Keratinocyte (primary cell): ENCODE results near the gene SKAP1. TPM values are rescaled to one million over a fixed set of nuclear protein-coding genes. Genes with fewer than 3 reads are reported as not detected.

Source experiments
- DNase-seq: peaks from one replicate; pipeline ENCODE4 v3.0.0-alpha.2; 2011; ENCODE audit warnings: low read depth, missing footprints, low spot score
- FAIRE-seq: peaks from 2 replicates; lab custom pipeline; 2011; peaks lifted over from hg19 to GRCh38; lab: Jason Lieb, UNC
- H2AFZ ChIP-seq: 2 replicates; pipeline ENCODE4 v1.6.0; 2012; ENCODE audit warnings: low read length, control low read depth, inconsistent platforms; ENCODE audit not compliant: control insufficient read depth
- H3K27ac ChIP-seq: 2 replicates; pipeline ENCODE4 v1.5.1; 2011; ENCODE audit warnings: low read length; ENCODE audit not compliant: control insufficient read depth, insufficient read depth
- H3K27me3 ChIP-seq: 3 replicates; pipeline ENCODE4 v1.6.0; 2011; ENCODE audit warnings: low read length; ENCODE audit not compliant: control insufficient read depth, insufficient read depth; ENCODE audit errors: extremely low read depth
- H3K36me3 ChIP-seq, 2 experiments: 2 replicates in 1 of 2; 3 replicates in 1 of 2; pipeline ENCODE4 v1.5.1; 2011; ENCODE audit warnings: low read length in 2 of 2, mild to moderate bottlenecking in 1 of 2; ENCODE audit not compliant: control insufficient read depth in 2 of 2, insufficient read depth in 2 of 2; ENCODE audit errors: extremely low read depth in 1 of 2
- H3K4me1 ChIP-seq: 3 replicates; pipeline ENCODE4 v1.5.1; 2011; ENCODE audit warnings: low read length; ENCODE audit not compliant: control insufficient read depth, insufficient read depth; ENCODE audit errors: extremely low read depth
- H3K4me2 ChIP-seq: 3 replicates; pipeline ENCODE4 v1.6.0; 2011; ENCODE audit warnings: low read depth, low read length; ENCODE audit not compliant: control insufficient read depth, insufficient read depth; ENCODE audit errors: extremely low read depth
- H3K4me3 ChIP-seq, 3 experiments: fragments of 200-600 bp in 1 of 3; sonication (generic) in 1 of 3; 2 replicates in 2 of 3; 3 replicates in 1 of 3; pipeline ENCODE4 v1.5.1; 2011 to 2016; ENCODE audit warnings: low read length in 3 of 3, mild to moderate bottlenecking in 3 of 3, control low read depth in 2 of 3, inconsistent platforms in 1 of 3, low read depth in 1 of 3, mixed read lengths in 1 of 3, mixed run types in 1 of 3, moderate library complexity in 1 of 3; ENCODE audit not compliant: control insufficient read depth in 2 of 3, insufficient read depth in 2 of 3; ENCODE audit errors: extremely low read depth in 1 of 3
- H3K79me2 ChIP-seq: 2 replicates; pipeline ENCODE4 v1.6.0; 2012; ENCODE audit warnings: low read length; ENCODE audit not compliant: control insufficient read depth, insufficient read depth
- H3K9ac ChIP-seq: 3 replicates; pipeline ENCODE4 v1.6.0; 2011; ENCODE audit warnings: low read length; ENCODE audit not compliant: control insufficient read depth, insufficient read depth; ENCODE audit errors: extremely low read depth
- H3K9me1 ChIP-seq: 3 replicates; pipeline ENCODE4 v1.6.0; 2011; ENCODE audit warnings: low read length; ENCODE audit not compliant: control insufficient read depth, insufficient read depth; ENCODE audit errors: extremely low read depth
- H3K9me3 ChIP-seq: 2 replicates; pipeline ENCODE4 v1.5.1; 2012; ENCODE audit warnings: low read depth, low read length; ENCODE audit not compliant: control insufficient read depth
- H4K20me1 ChIP-seq: 3 replicates; pipeline ENCODE4 v1.6.0; 2011; ENCODE audit warnings: low read length; ENCODE audit not compliant: control insufficient read depth, insufficient read depth; ENCODE audit errors: extremely low read depth
- EZH2 ChIP-seq: IDR thresholded peaks from one replicate; pipeline ENCODE4 v1.6.1; 2012; ENCODE audit warnings: inconsistent platforms, mild to moderate bottlenecking, low read length, moderate library complexity
- dilution Hi-C: fragments of 300-500 bp; cut with MboI; formaldehyde crosslinking; loops from one replicate; pipeline ENCODE4 v1.7.0; 2020; ENCODE audit warnings: low sequenced_read_pairs; ENCODE audit not compliant: extremely low pct_ligation_motif_present
- polyA plus RNA-seq, 5 experiments: library from polyadenylated mRNA; depleted of rRNA in 3 of 5; stranded (reverse) in 3 of 5; stranded (forward) in 1 of 5; unstranded in 1 of 5; fragments of >200 nt; gene quantifications; 1 replicate in 1 of 5; 2 replicates in 3 of 5; 3 replicates in 1 of 5; pipeline versions ENCODE4 v1.2.1 to v1.2.3, GENCODE V29; 2011 to 2012; ENCODE audit warnings: missing spikeins in 2 of 5, low read depth in 1 of 5, low replicate concordance in 1 of 5
- TF ChIP-seq, protein P1 (sequence below), 3 experiments: IDR thresholded peaks in 1 of 3; conservative IDR thresholded peaks in 1 of 3; optimal IDR thresholded peaks in 1 of 3; 2 replicates in 2 of 3; 3 replicates in 1 of 3; pipeline versions ENCODE3 to v1.5.1; 2011; ENCODE audit warnings: low read length in 3 of 3, mild to moderate bottlenecking in 3 of 3, moderate library complexity in 2 of 3, control low read depth in 1 of 3, inconsistent platforms in 1 of 3; ENCODE audit not compliant: insufficient read depth in 2 of 3; ENCODE audit errors: extremely low read depth in 1 of 3

The SKAP1 gene
- polyA plus RNA-seq, 1 donor (not counting 4 experiments of a cell fraction or from before 2014, with no cell fraction given) = not detected

DNA sequence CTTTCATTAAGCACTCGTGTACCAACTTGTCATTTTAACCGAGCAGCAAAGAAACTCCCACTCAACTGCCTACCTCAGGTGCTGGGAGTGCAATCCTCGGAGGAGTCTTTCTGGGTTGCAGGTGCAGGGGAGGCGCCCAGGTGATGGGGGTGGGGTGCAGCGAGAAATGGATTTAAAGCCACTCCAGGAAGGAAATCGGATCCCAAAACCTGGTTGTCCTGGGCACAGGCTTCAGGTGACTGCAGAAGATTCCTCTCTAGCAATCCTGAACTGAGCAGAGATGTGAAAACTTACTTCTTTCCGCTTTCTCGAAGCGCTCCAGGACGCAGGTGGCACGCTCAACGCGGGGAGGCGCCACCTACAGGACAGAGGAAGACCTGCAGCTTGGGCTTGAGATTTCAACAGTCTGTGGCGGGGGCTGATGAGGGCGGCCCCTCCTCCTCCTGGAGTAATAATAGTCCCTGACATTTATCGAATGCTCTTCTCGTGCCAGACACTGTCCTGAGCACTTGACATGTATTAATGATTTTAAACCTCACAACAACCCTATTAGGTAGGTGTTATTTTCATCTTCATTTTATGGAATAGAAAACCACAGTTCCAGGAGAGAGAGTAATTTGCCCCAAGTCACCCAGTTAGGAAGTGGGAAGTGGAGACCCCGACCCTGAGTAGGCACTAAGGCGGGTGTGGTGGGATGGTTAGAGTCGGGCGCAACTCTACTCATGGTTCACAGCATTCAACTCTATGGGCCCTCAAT is 27.2 kb upstream of the SKAP1 start:
- peak; percentile 53 for FAIRE-seq
- H4K20me1 ChIP-seq = no peaks in the 10 kb centered on the region
- H3K79me2 ChIP-seq = no peaks in the 10 kb centered on the region
- peaks cover 4% of the 10 kb centered on the region for H3K27me3 ChIP-seq
- DNase-seq = no peak
- no peak overlapping the region for H3K9ac ChIP-seq
- peak overlapping the region in 2 of 3 experiments; percentile 5 to 50 for H3K4me3 ChIP-seq
- H2AFZ ChIP-seq = no peak overlapping the region
- no peak overlapping the region for H3K27ac ChIP-seq
- no peak for TF ChIP-seq EZH2
- TF ChIP-seq, protein P1, sequence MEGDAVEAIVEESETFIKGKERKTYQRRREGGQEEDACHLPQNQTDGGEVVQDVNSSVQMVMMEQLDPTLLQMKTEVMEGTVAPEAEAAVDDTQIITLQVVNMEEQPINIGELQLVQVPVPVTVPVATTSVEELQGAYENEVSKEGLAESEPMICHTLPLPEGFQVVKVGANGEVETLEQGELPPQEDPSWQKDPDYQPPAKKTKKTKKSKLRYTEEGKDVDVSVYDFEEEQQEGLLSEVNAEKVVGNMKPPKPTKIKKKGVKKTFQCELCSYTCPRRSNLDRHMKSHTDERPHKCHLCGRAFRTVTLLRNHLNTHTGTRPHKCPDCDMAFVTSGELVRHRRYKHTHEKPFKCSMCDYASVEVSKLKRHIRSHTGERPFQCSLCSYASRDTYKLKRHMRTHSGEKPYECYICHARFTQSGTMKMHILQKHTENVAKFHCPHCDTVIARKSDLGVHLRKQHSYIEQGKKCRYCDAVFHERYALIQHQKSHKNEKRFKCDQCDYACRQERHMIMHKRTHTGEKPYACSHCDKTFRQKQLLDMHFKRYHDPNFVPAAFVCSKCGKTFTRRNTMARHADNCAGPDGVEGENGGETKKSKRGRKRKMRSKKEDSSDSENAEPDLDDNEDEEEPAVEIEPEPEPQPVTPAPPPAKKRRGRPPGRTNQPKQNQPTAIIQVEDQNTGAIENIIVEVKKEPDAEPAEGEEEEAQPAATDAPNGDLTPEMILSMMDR (optimal IDR thresholded peaks at IDR 0.05 in 1 of 3, IDR thresholded peaks at IDR 0.05 in 1 of 3, conservative IDR thresholded peaks at IDR 0.05 in 1 of 3; ENCODE audit: extremely low read depth in 1 of 3, insufficient read depth in 2 of 3, low read length in 3 of 3) = peak; percentile 92 to 98 (median 98)
- peak overlapping the region; percentile 82 for H3K4me2 ChIP-seq
- H3K4me1 ChIP-seq = peaks cover 10% of the 10 kb centered on the region
- no peaks in the 10 kb centered on the region for H3K9me1 ChIP-seq
- no peaks in the 10 kb centered on the region for H3K36me3 ChIP-seq
- dilution Hi-C loops = no loop called here
- no peaks in the 10 kb centered on the region for H3K9me3 ChIP-seq

DNA sequence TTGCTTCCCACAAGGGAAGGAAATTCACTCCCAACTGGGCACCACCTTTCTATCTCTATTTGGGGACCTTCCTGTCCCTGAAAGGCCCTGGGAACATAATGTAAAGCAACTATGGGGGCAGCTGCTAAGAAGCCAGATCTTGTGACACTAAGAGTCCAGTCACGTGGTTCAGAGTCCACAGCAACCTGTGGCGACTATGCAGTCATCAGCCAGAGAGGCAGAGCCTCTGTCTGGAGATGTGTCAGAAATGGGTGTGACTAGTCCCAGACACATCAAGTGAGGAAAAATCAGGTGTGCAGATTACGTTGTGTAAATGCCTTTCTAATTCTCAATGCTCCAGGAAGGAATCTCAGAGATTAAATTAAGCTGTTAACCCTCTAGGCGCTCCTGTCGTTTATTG is 26.6 kb upstream of the SKAP1 start:
- no peak for TF ChIP-seq EZH2
- TF ChIP-seq, protein P1 (optimal IDR thresholded peaks at IDR 0.05 in 1 of 3, IDR thresholded peaks at IDR 0.05 in 1 of 3, conservative IDR thresholded peaks at IDR 0.05 in 1 of 3; ENCODE audit: extremely low read depth in 1 of 3, insufficient read depth in 2 of 3, low read length in 3 of 3) = no peak
- Histone ChIP-seq H3K9ac (no peak overlapping the region), H3K27me3 (peaks cover 4% of the 10 kb centered on the region), H3K36me3 (no peaks in the 10 kb centered on the region), H2AFZ (no peak overlapping the region), H3K4me1 (peaks cover 10% of the 10 kb centered on the region), H3K4me3 (no peak overlapping the region), H3K4me2 (peak overlapping the region; percentile 82), H3K9me1 (no peaks in the 10 kb centered on the region), H4K20me1 (no peaks in the 10 kb centered on the region), H3K27ac (no peak overlapping the region), H3K9me3 (no peaks in the 10 kb centered on the region), H3K79me2 (no peaks in the 10 kb centered on the region)
- FAIRE-seq = no peak
- DNase-seq = no peak
- dilution Hi-C loops = no loop called here
